HG03521 (cell line): Measurements from ENCODE around the gene TRPC5OS.
A peak's percentile ranks its signal among the peaks of the same experiment; 100 is the strongest.

Experiments used
- ATAC-seq: cut with Tn5 transposase; IDR thresholded peaks from one replicate; pipeline ENCODE4 v1.9.1; 2021; ENCODE audit warnings: mild to moderate bottlenecking, moderate library complexity; ENCODE audit not compliant: unreplicated experiment

TRPC5OS gene

GRCh38 chrX:111875881-111876280 lies at the start of gene TRPC5OS:
Gene TRPC5OS, plus strand, starts transcription at chrX:111876181. Its CDS starts 25,669 bp downstream, at chrX:111901850.
- ATAC-seq = no peak

DNA sequence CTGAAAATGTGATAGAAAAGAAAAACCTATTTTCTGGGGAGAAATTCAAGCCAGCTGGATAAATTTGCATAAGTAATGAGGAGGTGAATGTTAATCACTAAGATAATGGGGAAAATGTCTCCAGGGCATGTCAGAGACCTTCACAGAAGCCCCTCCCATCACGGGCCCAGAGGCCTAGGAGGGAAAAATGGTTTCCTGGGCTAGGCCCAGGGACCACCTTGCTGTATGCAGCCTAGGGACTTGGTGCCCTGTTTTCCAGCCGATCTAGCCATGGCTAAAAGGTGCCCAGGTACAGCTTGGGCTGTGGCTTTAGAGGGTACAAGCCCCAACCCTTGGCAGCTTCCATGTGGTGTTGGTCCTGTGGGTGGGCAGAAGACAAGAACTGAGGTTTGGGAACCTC lies 46.6 kb upstream of the TRPC5OS start:
- ATAC-seq = no peak

DNA sequence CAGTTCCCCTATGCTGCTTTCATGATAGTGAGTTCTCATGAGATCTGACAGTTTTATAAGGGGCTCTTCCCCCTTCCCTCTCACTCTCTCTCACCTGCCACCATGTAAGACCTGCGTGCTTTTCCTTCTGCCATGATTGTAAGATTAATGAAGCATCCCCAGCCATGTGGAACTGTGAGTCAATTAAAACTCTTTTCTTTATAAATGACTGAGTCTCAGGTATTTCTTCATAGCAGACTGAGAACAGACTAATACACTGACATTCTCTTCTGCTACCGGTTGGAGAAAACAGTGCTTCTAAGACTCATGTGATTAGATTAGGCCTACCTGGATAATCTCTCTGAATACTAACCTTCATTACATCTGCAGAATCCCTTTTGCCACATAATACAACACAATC lies 45.4 kb upstream of the TRPC5OS start:
- no peak for ATAC-seq

DNA sequence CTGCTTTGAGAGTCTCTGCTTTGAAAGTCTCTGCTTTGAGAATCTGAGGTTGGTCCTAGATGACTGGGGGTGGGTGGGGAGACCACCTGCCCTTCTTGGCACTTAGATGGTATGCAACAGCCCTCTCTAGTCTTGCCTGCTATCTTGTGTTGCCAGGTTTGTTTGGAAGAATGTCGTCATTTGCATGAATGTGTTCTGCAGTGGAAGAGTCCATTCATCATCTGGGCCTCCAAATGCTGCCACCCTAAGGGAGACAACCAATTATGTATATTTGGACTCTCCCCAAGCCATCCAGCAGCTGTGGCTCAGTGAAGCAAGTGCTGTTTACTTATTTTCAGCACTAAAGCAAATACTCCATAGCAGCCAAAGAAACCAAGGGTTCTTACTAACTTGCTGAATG lies 44.6 kb upstream of the TRPC5OS start:
- no peak for ATAC-seq

DNA sequence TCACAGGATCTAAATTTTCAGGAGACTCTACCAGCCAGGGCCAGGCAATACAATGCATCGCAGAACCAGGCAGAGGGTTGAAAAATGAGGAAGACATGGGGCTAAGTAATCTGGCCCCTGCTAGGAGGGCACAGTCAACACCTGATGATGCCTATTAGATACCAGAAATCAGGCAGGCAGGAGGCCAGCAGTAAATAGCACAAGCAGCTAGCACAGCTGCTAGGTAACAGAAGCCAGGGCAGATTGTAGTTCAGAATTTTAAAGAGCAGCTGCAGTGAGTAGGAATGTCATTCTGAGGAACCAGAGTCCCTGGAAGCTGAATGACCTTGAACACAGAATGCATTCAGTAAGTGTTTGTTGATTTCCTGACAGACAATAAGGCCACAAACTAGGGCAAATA lies 38.8 kb upstream of the TRPC5OS start:
- ATAC-seq = no peak

- no peak for ATAC-seq
Observed at GRCh38 chrX:111847491-111848133, 28.4 kb upstream of the TRPC5OS start.

- ATAC-seq = no peak
Observed at GRCh38 chrX:111848541-111848940, 27.4 kb upstream of the TRPC5OS start.

DNA sequence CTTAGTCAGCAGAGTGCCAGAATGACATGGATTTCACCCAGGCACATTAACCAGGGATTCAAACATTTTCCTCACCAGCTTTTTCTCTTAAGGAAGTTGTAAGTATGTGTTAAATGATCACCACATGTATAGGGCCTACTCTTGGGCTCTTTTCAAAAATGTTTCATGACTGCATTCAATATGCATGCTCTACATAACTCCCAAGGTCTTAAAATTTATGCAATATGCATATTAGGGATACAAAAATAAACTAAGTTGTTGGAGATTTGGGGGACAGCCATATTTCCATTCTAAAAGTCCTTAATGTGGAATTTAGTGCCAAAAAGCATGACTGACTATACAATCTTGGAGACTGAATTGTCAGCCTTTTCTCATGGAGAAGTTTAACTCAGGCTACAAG lies 25.0 kb upstream of the TRPC5OS start:
- ATAC-seq = no peak

- ATAC-seq = no peak
Observed at GRCh38 chrX:111854556-111855490, 21.2 kb upstream of the TRPC5OS start.

GRCh38 chrX:111857534-111858060 lies 18.4 kb upstream of the TRPC5OS start:
- ATAC-seq = no peak

DNA sequence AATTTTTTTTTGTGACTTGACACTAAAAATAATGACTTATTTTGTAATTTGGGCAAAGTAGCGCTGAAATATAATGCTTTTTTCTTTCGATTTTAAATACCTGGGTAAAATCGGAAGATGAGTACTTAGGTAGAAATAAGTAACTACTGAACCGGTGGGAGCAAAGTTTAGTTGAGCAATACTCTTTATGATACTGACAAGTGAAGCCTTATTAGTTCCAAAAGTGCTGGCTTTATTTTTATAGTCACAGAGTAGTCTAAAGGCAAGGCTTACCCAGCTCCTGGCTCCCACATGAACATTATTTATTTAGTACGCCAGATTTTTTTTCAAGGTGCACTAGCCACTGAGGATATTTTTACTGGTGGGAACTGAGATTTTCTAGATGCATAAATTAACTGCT lies 14.4 kb upstream of the TRPC5OS start:
- no peak for ATAC-seq

DNA sequence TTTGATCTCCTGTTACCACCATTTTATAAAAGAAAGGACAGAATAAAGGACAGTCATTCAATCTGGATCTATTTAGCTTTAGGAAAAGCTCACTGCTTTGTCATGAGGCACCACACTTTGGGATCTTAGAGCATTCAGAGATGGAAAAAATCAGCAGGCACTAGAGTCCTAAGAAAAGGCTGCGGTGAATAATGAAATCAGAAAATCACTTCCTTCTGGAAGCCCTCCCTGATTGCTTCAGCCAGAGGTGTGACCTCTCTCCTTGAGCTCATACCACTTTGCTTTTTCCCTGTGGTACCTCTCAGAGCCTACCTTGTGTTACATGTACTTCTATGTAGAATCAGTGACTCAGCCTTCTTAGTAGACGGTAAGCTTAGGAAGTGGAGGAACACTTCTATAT lies 8.7 kb upstream of the TRPC5OS start:
- ATAC-seq = no peak

GRCh38 chrX:111868726-111869638 lies 7.0 kb upstream of the TRPC5OS start:
- peak; percentile 19 for ATAC-seq

DNA sequence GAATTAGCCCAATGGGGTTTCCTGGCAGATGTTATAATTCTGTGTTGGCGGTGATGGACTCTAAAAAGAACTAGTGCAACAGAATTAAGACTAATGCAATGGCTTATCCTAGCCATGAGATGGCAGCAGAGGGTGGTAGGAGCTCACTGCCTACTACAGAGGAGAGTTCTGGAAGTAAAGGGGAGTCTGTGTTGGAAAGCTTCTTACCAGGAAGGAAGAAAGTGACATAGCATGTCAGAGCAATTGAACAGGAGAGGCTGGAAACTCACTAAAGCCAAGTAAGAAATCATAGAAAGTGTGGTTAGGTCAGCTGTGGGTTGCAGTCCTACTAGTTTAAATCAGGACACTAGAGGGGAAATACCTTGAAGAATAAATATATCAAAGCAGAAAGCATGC lies 6.3 kb upstream of the TRPC5OS start:
- peak; percentile 82 for ATAC-seq

DNA sequence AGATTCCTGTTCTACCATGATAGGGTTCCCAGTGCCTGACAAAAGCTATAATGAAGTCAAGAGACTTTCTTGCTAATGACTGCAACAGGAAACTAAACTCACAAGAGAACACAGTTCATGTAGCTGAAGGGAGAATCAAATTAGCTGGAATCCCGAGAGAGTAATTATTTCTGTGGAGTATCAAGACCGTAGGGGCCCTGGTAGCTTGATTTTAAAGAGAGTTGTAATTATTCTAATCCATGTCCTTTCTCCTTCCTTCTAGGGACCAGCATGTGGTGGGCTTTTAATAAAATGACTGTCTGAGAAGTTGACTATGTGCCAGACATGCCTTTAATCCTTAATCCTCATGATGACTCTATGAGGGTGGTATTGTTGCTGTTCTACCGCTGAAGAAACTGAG lies 1.7 kb upstream of the TRPC5OS start:
- ATAC-seq = no peak

DNA sequence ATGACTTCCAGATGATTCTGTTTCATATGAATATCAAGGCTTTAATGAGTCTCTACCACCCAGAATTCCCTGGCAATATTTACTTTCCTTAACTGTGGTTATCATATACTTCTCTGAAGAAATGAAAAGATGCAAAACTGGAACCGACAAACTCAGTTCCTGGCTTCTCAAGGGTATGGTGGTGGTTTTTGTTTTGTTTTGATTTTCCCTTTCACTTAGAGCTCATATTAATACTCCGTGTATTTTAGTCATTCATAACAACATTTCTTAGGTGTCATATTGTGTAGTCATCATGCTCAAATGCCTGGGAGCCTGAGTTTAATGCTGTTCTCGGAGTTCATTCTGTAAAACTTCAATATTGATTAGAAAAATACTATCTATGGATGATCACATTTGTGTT lies 665 bp downstream of the TRPC5OS start:
- ATAC-seq = no peak

- no peak for ATAC-seq
Observed at GRCh38 chrX:111877681-111878080, 1.7 kb downstream of the TRPC5OS start.

DNA sequence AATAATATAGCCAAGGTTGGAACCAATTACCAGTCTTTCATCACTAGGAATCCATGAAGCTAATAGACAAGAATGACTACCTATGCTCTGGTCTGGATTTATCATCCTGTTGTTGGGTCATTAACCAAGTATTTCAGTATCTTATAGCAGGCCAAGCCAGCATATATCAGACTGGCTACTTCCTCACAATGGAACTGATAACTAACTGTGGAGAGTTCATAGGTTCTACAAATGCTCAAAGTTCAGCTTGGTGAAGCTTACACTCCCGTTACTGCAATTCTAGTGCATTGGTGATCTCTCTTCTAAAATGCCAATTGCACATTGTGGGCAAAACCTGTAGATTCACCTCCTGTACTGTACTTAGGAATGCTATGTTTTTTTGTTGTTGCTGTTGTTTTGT lies 4.8 kb downstream of the TRPC5OS start:
- no peak for ATAC-seq

GRCh38 chrX:111881715-111882114 lies 5.7 kb downstream of the TRPC5OS start:
- no peak for ATAC-seq

GRCh38 chrX:111886678-111887077 lies 10.7 kb downstream of the TRPC5OS start:
- no peak for ATAC-seq

DNA sequence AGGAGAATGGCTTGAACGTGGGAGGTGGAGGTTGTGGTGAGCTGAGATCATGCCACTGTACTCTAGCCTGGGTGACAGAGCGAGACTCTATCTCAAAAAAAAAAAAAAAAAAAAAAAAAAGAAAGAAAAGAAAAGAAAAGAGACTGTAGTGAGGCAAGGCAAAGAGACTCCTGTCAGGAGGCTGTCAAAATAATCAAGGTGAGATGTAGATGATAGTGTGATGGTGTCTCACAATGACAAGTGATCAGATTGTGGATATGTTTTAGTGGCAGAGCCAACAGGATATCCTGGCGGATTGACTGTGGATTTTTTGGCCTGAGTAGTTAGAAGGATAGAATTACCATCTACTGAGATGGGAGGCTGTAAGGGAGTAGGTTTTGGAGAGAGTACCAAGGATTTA lies 12.6 kb downstream of the TRPC5OS start:
- ATAC-seq = no peak
